Measurements from ENCODE around the gene CFAP251.

- TF ChIP-seq CTCF (IDR thresholded peaks at IDR 0.05) (no peak), POLR2A (IDR thresholded peaks at IDR 0.05) (no peak)
These were observed 114.2 kb downstream of the CFAP251 start for GRCh38 chr12:122032580-122032979.
